ENCODE measurements around the gene WNT3.

DNA sequence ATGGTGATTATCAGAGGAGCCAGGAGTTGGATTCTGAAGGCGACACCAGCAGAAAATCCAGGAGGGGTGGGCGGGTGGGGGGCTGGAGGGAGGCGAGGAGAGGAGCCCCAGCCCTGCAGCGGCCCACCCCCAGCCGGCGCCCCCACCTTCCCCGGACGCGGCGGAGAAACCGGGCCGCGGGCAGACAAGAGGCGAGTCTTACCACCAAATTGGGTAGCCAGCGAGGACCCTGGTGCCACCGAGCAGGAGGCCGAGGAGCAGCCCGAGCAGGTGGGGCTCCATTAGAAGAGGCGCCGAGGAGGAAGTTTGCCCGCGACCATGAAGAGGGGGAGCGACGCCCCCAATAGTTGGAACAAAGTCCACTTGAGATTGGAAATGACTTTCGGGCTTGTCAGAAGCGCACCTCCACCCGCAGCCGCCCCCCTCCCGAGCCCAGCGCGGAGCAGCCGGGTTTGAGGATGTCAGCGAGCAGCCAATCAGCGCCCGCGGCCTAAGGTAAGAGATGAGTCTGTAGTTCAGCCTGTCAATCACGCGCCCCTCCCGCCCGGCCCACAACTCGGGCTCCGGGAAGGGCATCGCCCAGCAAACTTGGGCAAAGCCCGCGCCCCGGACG is at the start of gene WNT3:
- TF ChIP-seq, protein P1, sequence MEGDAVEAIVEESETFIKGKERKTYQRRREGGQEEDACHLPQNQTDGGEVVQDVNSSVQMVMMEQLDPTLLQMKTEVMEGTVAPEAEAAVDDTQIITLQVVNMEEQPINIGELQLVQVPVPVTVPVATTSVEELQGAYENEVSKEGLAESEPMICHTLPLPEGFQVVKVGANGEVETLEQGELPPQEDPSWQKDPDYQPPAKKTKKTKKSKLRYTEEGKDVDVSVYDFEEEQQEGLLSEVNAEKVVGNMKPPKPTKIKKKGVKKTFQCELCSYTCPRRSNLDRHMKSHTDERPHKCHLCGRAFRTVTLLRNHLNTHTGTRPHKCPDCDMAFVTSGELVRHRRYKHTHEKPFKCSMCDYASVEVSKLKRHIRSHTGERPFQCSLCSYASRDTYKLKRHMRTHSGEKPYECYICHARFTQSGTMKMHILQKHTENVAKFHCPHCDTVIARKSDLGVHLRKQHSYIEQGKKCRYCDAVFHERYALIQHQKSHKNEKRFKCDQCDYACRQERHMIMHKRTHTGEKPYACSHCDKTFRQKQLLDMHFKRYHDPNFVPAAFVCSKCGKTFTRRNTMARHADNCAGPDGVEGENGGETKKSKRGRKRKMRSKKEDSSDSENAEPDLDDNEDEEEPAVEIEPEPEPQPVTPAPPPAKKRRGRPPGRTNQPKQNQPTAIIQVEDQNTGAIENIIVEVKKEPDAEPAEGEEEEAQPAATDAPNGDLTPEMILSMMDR (IDR thresholded peaks at IDR 0.05; ENCODE audit: low read length), result no peak
- no peak for TF ChIP-seq EZH2 (IDR thresholded peaks at IDR 0.05; ENCODE audit: borderline replicate concordance, low read length)

Measured in OCI-LY1 (cell line).